Thoracic aorta (tissue), 2 donors: Measurements from ENCODE around the gene NPBWR2. TPM values are rescaled to one million over a fixed set of nuclear protein-coding genes. Genes with fewer than 3 reads are reported as not detected.

Experiments
- ATAC-seq: fragments of 150-250 bp; one replicate; pipeline ENCODE4 v1.8.0; 2017; ENCODE audit warnings: low read depth; ENCODE audit not compliant: insufficient number of reproducible peaks, low FRiP score
- DNase-seq: peaks from one replicate; pipeline ENCODE4 v3.0.0-alpha.2; 2020; ENCODE audit warnings: low spot score
- H3K27ac ChIP-seq, 2 donors: fragments of 200-600 bp; sonication (generic); 1 replicate in 1 of 2; 2 replicates in 1 of 2; pipeline ENCODE4 v1.5.1; 2016; ENCODE audit warnings: mild to moderate bottlenecking in 2 of 2, moderate library complexity in 2 of 2
- H3K27me3 ChIP-seq: fragments of 200-600 bp; sonication (generic); replicated peaks from 2 replicates; pipeline ENCODE4 v1.6.0; 2016; ENCODE audit warnings: mild to moderate bottlenecking; ENCODE audit not compliant: insufficient read depth
- H3K36me3 ChIP-seq: fragments of 200-600 bp; sonication (generic); one replicate; pipeline ENCODE4 v1.5.1; 2016
- H3K4me1 ChIP-seq, 2 donors: fragments of 200-600 bp; sonication (generic); 1 replicate in 1 of 2; 2 replicates in 1 of 2; pipeline versions ENCODE4 v1.5.1 to v1.6.0; 2016; ENCODE audit warnings: low read depth in 2 of 2, mild to moderate bottlenecking in 1 of 2; ENCODE audit not compliant: control insufficient read depth in 1 of 2
- H3K4me3 ChIP-seq: fragments of 200-600 bp; sonication (generic); 2 replicates; pipeline ENCODE4 v1.5.1; 2016; ENCODE audit warnings: mild to moderate bottlenecking
- H3K9me3 ChIP-seq: fragments of 200-600 bp; sonication (generic); 2 replicates; pipeline ENCODE4 v1.5.1; 2016
- total RNA-seq, 2 donors: library from RNA; depleted of rRNA; stranded (reverse); fragments of >200 nt; gene quantifications; one replicate each; pipeline versions ENCODE4 v1.1.0 to v1.2.3, GENCODE V29; 2016
- TF ChIP-seq, protein P1 (sequence below): fragments of 200-600 bp; sonication (generic); IDR thresholded peaks from one replicate; pipeline ENCODE4 v1.5.1; 2019; ENCODE audit warnings: antibody characterized with exemption

NPBWR2 gene
- total RNA-seq, 2 donors from 2014 or later = not detected

GRCh38 chr20:64065974-64066343, 41.4 kb downstream of the NPBWR2 start:
- no peak overlapping the region for H3K27ac ChIP-seq
- H3K4me3 ChIP-seq = no peak overlapping the region
- ATAC-seq (no peak), DNase-seq (no peak)
- peaks cover 7% of the 10 kb centered on the region for H3K36me3 ChIP-seq
- no peaks in the 10 kb centered on the region for H3K9me3 ChIP-seq
- peaks cover 18 to 24% of the 10 kb centered on the region in 2 donors for H3K4me1 ChIP-seq
- H3K27me3 ChIP-seq = no peaks in the 10 kb centered on the region
- TF ChIP-seq, protein P1, sequence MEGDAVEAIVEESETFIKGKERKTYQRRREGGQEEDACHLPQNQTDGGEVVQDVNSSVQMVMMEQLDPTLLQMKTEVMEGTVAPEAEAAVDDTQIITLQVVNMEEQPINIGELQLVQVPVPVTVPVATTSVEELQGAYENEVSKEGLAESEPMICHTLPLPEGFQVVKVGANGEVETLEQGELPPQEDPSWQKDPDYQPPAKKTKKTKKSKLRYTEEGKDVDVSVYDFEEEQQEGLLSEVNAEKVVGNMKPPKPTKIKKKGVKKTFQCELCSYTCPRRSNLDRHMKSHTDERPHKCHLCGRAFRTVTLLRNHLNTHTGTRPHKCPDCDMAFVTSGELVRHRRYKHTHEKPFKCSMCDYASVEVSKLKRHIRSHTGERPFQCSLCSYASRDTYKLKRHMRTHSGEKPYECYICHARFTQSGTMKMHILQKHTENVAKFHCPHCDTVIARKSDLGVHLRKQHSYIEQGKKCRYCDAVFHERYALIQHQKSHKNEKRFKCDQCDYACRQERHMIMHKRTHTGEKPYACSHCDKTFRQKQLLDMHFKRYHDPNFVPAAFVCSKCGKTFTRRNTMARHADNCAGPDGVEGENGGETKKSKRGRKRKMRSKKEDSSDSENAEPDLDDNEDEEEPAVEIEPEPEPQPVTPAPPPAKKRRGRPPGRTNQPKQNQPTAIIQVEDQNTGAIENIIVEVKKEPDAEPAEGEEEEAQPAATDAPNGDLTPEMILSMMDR = no peak

DNA sequence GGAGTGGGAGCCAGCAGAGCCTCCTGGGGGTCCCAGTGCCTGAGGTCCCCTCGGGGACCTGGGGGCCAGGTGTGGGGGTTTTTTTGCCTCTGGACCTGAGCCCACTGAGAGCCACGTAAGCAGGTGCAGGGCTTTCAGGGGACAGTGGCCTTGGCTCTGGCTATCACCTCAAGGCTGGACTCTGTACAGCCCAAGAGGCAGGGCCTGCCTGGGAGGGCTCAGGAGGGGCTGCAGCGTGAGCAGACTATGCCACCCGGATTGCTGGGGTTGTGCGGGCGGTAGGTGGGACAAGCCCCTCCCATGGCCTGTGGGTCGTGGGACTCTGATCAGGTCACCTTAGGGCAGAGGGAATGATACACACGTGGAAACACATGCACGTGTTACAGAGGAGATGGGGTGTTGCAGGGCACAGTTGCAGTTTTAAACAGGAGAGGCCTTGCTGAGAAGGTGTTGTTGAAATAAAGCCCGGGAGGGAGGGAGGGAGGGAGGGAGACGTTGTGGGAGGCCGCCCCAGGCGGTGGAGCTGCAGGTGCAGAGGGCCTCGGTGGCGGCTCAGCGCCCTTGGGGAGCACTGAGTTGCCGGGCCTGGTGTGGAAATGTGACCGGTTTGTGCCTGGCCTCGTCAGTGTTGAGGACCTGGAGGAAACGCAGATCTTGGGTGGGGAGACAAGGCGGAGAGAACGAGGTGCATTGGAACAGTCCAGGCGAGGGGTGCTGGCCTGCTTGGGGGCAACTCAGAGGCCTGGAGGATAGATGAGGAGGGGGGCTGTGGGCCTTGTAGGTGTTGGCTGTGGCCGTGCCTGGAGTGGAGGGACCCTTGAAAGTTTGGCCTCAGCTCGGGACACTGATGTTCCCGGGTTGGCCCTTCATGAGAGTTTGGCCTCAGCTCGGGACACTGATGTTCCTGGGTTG, 42.0 kb downstream of the NPBWR2 start:
- H3K9me3 ChIP-seq = no peaks in the 10 kb centered on the region
- H3K27me3 ChIP-seq = no peaks in the 10 kb centered on the region
- DNase-seq = no peak
- TF ChIP-seq, protein P1 = no peak
- H3K4me1 ChIP-seq = peaks cover 18 to 24% of the 10 kb centered on the region in 2 donors
- H3K36me3 ChIP-seq = peaks cover 7% of the 10 kb centered on the region
- no peak overlapping the region for H3K27ac ChIP-seq
- no peak for ATAC-seq
- no peak overlapping the region for H3K4me3 ChIP-seq

DNA sequence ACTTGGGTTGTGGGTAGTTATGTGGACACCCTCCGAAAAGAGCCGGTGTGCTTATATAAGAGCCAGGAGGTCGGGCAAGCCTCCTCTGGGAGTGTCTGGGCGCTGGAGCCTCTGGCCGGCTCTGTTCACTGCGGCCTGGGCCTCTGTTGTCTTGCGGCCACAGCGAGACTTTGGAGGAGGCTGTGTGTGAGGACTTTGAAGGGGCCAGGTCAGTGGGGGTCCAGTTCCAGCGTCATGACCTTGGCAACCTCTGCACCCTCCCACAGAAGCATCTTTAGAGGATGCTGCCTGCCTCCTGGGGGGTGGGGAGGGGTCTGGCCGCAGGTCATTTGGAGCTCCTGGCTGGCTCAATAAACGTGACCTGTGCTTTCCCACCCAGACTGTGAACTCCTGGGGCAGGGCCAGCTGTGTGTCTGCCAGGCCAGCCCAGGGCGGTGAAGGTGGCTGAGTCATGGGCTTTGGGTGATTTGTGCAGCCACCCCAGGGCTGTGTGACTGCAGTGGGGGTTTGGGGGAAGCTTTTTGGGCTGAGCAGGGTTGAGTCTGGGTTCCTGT, 43.1 kb downstream of the NPBWR2 start:
- no peak for ATAC-seq
- H3K27ac ChIP-seq = peak overlapping the region; percentile 68 to 72
- TF ChIP-seq, protein P1 = no peak

DNA sequence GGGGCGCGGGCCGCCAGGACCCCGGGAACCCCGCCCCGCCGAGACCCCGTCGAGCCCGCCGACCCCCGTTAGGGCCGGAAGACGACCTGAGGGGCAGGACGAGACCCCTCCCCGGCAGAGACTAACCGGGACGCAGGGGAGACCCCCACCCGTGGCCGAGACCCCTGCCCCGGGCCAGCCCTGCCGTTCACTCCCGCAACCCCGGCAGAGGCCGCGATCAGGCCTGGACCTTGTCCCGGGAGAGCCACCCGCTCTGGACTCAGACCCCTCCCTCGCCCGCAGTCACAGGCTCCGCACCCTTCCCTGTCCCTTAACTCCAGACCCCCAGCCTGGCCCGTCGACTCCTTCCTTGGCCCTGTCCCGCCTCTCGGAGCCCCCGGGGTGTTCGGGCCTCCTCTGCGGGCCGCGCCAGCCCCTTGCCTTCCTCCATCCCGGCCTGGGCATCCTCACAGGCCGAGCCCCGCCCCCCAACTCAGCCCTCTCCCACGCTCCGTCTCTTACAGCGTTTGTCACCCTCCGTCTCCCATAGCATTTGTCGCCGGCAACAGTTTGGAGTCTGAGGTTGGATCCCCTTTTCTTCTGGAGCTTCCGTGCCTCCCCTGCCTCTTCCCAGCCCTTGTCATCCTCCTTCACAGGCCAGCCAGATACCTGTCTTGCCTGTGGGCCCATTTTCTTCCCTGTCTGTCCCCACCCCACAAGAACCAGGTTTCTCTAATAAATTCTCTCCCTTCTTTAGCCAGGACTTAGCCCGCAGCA, 43.8 kb downstream of the NPBWR2 start:
- DNase-seq = no peak
- no peaks in the 10 kb centered on the region for H3K27me3 ChIP-seq
- no peaks in the 10 kb centered on the region for H3K9me3 ChIP-seq
- no peak for ATAC-seq
- peak overlapping the region; percentile 68 to 72 for H3K27ac ChIP-seq
- TF ChIP-seq, protein P1 = no peak
- peaks cover 18 to 24% of the 10 kb centered on the region in 2 donors for H3K4me1 ChIP-seq
- H3K4me3 ChIP-seq = peak overlapping the region; percentile 93
- peaks cover 4% of the 10 kb centered on the region for H3K36me3 ChIP-seq

More for the DNA sequence above, 43.1 kb downstream of the NPBWR2 start:
- H3K9me3 ChIP-seq = no peaks in the 10 kb centered on the region
- H3K4me3 ChIP-seq = peak overlapping the region; percentile 93
- DNase-seq = no peak
- no peaks in the 10 kb centered on the region for H3K27me3 ChIP-seq
- peaks cover 4% of the 10 kb centered on the region for H3K36me3 ChIP-seq
- H3K4me1 ChIP-seq = peaks cover 18 to 24% of the 10 kb centered on the region in 2 donors
